Upper lobe of right lung (tissue), 1 donor: ENCODE measurements around the gene NKG7. TPM values are rescaled to one million over a fixed set of nuclear protein-coding genes. Genes with fewer than 3 reads are reported as not detected.

Experiments used
- ATAC-seq: fragments of 200-7000 bp; cut with Tn5 transposase; one replicate; pipeline ENCODE4 v1.9.1; 2020; ENCODE audit warnings: mild to moderate bottlenecking, moderate library complexity
- DNase-seq: peaks from one replicate; pipeline ENCODE4 v3.0.0-alpha.2; 2020
- H3K27ac ChIP-seq: fragments of 200-600 bp; one replicate; pipeline ENCODE4 v1.8.0; 2022
- H3K27me3 ChIP-seq: fragments of 200-600 bp; one replicate; pipeline ENCODE4 v1.8.0; 2022; ENCODE audit warnings: mild to moderate bottlenecking
- H3K36me3 ChIP-seq: fragments of 200-600 bp; one replicate; pipeline ENCODE4 v1.8.0; 2022
- H3K4me1 ChIP-seq: fragments of 200-600 bp; one replicate; pipeline ENCODE4 v1.8.0; 2022
- H3K4me3 ChIP-seq: fragments of 200-600 bp; one replicate; pipeline ENCODE4 v1.8.0; 2022; ENCODE audit warnings: mild to moderate bottlenecking
- H3K9me3 ChIP-seq: fragments of 200-600 bp; one replicate; pipeline ENCODE4 v1.8.0; 2022
- intact Hi-C: fragments of 100-400 bp; cut with DNase I; formaldehyde crosslinking; loops from one replicate; pipeline ENCODE4 v1.11.0; 2022
- total RNA-seq: library from RNA; stranded (reverse); fragmentation: NEBNext Ultra II Directional; extraction: Animal tissue kit (Norgen Biotek cat#: 25700); gene quantifications from one replicate; pipeline ENCODE4 v1.2.1, GENCODE V29; 2021
- TF ChIP-seq, protein P1 (sequence below): fragments of 200-600 bp; IDR thresholded peaks from one replicate; pipeline ENCODE4 v1.8.0; 2022; ENCODE audit warnings: antibody characterized with exemption
- donor health status: DM: no; HTN: yes; CAD: no; lungs with severe emphysema.

Gene NKG7
- total RNA-seq, 1 donor from 2014 or later = 25.1 TPM

DNA sequence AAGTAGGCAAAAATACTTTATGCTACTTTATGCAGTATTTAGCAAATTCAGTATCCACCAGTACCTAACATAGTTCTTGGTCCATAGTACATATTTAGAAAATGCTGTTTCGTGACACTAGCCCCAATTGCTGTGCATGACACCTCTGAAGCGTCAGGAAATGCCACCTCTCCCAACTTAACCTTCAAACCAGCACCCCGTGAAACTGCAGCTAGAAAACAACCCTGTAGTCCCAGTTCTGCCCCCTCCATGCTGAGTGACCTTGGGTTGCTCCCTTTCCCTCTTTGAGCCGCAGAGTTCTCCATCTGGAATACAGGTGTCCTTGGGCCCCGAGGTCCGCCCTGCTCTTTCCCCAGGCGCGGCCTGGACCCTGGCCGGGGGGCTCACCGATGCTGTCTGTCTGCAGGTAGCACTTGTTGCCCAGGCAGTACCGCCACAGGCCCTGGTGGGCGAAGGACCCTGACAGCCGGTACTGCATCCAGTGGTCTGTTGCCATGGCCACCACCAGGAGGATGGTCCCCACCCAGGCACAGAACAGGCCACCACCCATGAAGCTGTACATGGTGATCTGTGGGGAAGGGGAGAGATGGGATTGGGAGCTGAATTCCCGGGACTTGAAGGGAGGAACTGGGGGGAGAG is 14.5 kb upstream of the NKG7 start:
- H3K4me1 ChIP-seq = no peaks in the 10 kb centered on the region
- ATAC-seq (no peak), DNase-seq (no peak)
- H3K4me3 ChIP-seq = no peak overlapping the region
- no peaks in the 10 kb centered on the region for H3K36me3 ChIP-seq
- no peaks in the 10 kb centered on the region for H3K27me3 ChIP-seq
- intact Hi-C loops = no loop called here
- no peaks in the 10 kb centered on the region for H3K9me3 ChIP-seq
- TF ChIP-seq, protein P1, sequence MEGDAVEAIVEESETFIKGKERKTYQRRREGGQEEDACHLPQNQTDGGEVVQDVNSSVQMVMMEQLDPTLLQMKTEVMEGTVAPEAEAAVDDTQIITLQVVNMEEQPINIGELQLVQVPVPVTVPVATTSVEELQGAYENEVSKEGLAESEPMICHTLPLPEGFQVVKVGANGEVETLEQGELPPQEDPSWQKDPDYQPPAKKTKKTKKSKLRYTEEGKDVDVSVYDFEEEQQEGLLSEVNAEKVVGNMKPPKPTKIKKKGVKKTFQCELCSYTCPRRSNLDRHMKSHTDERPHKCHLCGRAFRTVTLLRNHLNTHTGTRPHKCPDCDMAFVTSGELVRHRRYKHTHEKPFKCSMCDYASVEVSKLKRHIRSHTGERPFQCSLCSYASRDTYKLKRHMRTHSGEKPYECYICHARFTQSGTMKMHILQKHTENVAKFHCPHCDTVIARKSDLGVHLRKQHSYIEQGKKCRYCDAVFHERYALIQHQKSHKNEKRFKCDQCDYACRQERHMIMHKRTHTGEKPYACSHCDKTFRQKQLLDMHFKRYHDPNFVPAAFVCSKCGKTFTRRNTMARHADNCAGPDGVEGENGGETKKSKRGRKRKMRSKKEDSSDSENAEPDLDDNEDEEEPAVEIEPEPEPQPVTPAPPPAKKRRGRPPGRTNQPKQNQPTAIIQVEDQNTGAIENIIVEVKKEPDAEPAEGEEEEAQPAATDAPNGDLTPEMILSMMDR = no peak
- no peak overlapping the region for H3K27ac ChIP-seq

DNA sequence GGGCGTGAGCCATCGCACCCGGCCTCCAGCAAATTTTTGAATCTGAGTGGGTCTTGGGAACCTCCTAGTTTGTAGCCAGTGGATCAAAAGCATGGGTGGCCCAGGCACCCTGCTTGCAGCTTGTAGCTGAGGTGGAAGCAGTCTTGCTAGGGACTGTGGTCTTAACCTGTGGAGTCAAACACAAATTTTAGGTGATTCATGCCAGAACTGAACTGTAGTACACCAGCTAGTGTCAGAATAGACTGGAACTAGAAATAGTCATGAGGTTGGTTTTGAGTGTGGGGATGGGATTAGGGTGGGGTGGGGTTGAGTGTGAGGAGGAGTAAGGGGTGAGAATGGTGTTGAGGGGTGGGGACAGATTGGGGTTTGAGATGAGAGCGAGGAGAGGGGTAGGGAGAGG is 9.6 kb upstream of the NKG7 start:
- ATAC-seq (no peak), DNase-seq (no peak)
- no peak overlapping the region for H3K4me3 ChIP-seq
- no peak overlapping the region for H3K27ac ChIP-seq
- H3K36me3 ChIP-seq = no peaks in the 10 kb centered on the region
- intact Hi-C loops = no loop called here
- H3K27me3 ChIP-seq = no peaks in the 10 kb centered on the region
- H3K9me3 ChIP-seq = no peaks in the 10 kb centered on the region
- TF ChIP-seq, protein P1 = no peak
- no peaks in the 10 kb centered on the region for H3K4me1 ChIP-seq

DNA sequence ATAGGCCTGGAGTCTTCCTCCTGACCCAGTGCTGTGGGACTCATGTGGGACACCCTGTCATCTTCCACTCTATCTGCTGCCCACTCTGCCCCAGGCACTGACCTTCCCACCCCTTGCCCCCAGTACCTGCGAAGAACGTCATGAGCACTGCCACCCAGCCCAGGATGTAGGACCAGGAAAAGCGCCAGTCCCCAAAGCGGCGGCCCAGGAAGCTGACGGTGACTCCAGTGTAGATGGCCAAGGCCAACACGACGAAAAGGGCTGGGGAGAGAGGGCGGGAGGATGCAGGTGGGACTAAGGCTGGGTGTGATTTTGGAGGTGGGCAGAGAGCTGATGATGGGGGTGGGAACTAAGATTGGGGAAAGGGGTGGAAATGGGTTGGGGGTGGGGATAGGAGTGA is 7.9 kb upstream of the NKG7 start:
- no peak overlapping the region for H3K4me3 ChIP-seq
- H3K27ac ChIP-seq = no peak overlapping the region
- no peaks in the 10 kb centered on the region for H3K4me1 ChIP-seq
- H3K9me3 ChIP-seq = no peaks in the 10 kb centered on the region
- intact Hi-C loops = no loop called here
- ATAC-seq = no peak
- H3K36me3 ChIP-seq = no peaks in the 10 kb centered on the region
- DNase-seq = no peak
- TF ChIP-seq, protein P1 = no peak
- no peaks in the 10 kb centered on the region for H3K27me3 ChIP-seq

DNA sequence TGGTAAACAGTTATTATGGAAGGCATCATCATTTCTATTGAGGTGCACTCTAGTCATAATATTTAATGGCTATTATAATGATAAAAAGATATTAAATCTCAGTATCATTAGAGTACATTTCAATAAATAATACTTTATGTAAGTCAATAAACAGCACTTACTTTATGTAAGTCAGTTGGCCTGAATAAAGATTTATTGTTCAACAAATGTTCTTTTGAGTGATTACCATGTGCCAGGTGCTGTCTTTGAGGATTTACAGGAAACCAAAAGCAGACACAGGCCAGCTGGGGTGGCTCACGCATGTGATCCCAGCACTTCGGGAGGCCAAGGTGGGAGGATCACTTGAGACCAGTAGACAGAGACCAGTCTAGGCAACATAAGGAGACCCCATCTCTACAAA is 5.0 kb upstream of the NKG7 start:
- TF ChIP-seq, protein P1 = no peak
- Histone ChIP-seq H3K27me3 (no peaks in the 10 kb centered on the region), H3K27ac (no peak overlapping the region), H3K36me3 (no peaks in the 10 kb centered on the region), H3K9me3 (no peaks in the 10 kb centered on the region), H3K4me1 (no peaks in the 10 kb centered on the region), H3K4me3 (no peak overlapping the region)
- ATAC-seq (no peak), DNase-seq (no peak)
- intact Hi-C loops = no loop called here

DNA sequence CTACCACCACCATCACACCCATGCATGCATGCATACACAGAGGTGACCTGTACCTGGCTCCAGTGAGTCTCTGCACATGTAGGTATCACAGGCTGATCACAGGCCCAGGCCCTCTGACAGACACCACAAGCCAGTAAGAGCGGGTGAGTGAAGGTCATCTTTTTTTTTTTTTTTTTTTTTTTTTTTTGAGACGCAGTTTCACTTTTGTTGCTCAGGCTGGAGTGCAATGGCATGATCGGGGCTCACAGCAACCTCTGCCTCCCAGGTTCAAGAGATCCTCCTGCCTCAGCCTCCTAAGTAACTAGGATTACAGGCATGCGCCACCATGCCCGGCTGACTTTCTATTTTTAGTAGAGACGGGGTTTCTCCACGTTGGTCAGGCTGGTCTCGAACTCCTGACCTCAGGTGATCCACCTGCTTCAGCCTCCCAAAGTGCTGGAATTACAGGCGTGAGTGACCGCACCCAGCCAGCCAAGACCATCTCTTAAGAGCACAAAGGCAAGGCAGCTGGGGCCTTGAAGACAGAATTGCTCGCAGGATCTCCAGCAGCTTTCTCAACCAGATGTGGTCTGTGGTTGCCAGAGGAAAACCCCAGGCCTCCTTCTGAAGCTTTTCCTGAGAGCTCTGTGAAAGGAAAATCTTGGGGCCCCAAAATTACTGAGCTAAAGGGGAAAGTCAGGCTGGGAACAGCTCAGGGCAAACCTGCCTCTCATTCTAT is 3.2 kb upstream of the NKG7 start:
- no peak for ATAC-seq
- H3K9me3 ChIP-seq = no peaks in the 10 kb centered on the region
- no peak overlapping the region for H3K27ac ChIP-seq
- no peaks in the 10 kb centered on the region for H3K4me1 ChIP-seq
- no peak for DNase-seq
- intact Hi-C loops = no loop called here
- TF ChIP-seq, protein P1 = no peak
- H3K36me3 ChIP-seq = no peaks in the 10 kb centered on the region
- no peaks in the 10 kb centered on the region for H3K27me3 ChIP-seq
- no peak overlapping the region for H3K4me3 ChIP-seq
